GM19025 (cell line): ENCODE results near the gene SEMA4D.
A peak's percentile ranks its signal among the peaks of the same experiment; 100 is the strongest.

Source experiments
- ATAC-seq: cut with Tn5 transposase; IDR thresholded peaks from one replicate; pipeline ENCODE4 v1.9.1; 2021; ENCODE audit warnings: mild to moderate bottlenecking, low read depth, moderate library complexity; ENCODE audit not compliant: unreplicated experiment

The SEMA4D gene

DNA sequence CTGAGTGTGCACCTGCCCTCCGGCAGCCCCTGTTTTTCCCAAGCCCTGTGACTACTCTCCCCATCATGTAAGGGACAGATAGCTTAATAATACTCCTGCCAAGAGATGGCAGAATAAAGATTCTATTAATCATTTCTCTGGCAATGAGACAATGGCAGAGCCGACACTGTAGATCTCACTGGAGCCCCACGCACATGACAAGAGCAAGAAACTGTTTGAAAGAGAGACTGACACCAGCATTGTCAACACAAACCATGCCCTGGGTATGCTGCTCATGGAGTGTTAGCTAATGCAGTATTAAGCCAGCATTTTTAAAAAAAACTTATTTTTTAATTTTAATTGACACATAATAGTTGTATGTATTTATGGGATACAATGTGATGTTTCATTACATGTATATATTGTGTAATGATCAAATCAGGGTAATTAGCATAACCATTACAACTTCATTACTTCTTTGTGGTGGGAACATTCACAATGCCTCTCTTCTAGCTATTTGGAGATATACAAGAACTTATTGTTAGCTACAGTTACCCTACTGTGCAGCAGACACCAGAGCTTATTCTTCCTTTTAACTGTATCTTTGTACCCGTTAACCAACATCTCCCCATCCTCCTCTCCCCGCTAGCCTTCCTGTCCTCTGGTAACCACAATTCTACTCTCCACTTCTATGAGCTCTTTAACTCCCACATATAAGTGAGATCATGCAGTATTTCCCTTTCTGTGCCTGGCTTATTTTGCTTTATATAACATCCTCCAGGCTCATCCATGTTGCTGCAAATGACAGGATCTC is 31.5 kb upstream of the SEMA4D start:
- no peak for ATAC-seq

DNA sequence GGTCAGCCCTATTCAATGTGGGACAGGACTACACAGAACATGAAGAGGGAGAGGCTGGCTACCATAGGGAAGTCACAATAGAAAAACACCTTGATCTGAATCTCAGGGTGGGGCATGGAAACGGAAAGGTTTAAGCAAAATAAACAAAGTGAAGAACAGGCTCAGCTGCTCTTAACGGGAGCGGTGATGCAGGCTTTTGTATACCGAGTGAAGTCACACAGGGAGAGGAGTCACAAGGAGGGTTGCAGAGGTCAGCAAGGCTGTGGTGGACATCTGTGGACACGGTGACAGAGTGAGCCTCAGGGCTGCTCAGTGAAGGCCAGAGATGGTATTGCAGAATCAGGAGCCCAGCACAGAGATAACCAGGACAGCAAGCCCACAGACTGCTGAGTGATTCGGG is 30.6 kb upstream of the SEMA4D start:
- ATAC-seq, result no peak

DNA sequence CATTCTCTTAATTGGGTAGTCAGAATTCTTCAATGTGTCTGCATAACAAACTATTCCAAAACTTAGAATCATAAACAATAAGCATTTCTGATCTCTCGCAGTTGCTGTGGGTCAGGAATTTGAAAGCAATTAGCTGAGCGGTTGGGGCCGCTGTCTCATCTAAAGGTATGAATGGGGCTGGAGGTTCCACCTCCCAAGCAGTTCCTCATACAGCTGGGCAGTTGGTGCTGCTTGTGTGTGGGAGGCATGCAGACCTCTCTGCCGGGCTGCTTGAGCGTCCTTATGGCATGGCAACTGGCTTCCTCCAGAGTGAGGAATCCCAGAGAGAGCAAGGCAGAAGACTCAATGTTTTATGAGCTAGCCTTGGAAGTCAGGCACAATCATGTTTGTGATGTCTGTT is 30.2 kb upstream of the SEMA4D start:
- ATAC-seq, result no peak

DNA sequence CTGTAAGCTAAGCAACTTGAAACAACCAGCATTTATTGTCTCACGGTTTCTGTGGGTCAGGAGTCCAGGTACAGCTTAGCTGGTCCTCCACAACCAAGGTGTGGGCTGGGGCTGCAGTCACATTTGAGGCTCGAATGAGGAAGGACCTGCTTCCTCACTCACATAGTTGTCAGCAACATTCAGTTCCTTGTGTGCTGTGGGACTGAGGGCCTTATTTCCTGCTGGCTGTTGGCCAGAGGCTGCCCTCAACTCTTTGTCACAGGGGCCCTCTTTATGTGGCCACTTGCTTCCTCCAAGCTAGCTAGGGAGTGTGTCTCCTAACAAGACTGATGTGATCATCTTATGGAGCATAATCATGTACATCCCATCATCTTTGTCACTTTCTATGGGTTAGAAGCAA is 29.2 kb upstream of the SEMA4D start:
- no peak for ATAC-seq

DNA sequence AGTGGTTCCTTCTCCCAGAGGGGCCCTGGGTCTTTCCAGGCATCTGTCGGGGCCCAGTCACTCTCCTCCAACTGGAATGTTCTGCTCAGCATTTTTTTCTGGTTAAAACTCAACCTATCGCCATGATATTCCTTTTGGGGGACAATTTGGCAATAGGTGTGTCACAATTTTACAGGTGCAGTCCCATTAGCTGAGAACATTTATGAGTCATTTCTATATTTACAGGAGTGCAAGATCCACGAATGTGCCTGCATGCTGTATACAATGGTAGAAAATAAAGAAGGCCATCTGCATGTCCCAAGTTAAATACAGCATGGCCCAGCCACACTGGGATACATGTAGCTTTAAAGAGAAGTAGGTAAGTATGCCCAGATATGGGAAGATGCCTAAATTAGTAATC is 28.8 kb upstream of the SEMA4D start:
- no peak for ATAC-seq

DNA sequence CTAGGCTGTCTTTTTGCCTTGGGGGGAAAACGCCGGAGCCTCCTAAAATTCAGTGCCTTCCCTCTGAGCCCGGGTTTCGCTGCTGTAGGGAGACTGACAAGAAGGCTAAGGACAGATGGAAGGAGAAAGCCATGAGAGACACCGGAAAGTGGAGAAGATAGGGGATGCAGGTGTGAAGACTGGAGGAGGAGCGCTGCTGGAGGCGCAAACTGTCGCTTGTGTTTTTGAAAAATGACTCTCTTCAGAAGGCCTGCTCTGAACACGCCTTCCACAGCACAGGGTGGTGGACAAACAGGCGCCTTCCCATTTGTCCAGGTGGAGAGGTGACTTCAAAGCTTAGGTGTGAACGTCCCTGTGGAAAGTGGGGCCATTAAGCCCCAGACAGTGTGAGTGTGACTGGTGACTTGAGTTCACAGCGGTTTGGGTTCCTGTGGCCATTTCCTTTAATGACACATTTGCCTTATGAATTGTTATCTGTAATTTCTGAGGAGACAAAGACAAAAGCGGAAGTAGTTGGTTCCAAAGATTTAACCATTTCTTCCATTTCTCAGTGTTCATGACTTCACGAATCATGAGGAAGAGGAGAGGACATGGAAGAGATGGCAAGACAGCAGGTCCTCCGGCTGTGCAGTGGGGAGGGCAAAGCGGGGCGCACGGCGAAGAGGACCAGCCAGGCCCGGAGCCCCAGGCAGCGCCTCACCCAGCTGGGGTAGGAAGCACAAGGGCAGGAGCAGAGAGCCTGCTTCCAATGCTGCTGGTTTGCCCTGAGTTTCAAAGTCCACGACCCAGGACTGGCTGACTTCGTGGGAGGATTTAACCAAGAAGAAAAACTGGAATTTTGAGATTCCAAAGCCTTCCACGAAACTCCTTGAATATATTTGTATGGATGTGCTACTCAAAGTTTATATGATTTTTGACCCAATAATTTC is 27.8 kb upstream of the SEMA4D start:
- ATAC-seq, result no peak

DNA sequence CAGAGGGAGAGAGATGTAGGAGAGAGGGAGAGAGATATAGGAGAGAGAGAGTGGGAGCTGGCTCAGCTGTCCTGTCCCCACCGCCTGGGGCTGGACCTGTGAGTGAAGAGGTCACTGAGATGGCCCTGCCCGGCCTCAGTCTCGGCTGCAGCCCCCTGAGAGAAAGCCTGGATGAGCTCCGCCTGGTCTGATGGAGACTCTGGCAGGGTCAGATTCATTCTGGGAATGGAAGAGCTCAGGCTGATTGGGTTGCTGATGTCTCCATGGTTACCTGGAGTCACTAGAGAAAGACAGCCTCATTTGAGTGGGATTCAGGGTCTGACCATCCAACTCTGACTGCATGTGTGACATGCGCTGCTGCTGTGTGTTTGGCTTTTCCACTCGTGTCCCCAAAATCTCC is 27.1 kb upstream of the SEMA4D start:
- no peak for ATAC-seq

DNA sequence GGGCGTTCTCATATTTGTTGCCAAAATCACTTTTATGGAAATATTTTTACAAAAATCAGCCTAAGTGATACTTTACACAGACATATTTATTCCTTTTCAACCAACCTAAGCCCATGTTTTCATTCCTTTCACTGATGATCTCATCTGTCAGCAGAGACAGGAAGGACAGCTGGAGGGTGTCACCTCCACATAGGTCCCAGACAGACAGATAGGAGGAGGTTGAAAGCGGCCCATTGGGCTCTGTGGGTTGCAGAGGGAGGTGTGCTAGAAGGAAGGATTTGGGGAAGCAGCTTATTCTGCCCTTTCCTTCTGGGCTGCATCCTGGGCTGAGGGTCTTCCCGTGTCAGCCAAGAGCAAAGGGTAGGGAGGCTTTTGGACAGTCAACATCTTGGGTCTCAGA is 26.0 kb upstream of the SEMA4D start:
- no peak for ATAC-seq

DNA sequence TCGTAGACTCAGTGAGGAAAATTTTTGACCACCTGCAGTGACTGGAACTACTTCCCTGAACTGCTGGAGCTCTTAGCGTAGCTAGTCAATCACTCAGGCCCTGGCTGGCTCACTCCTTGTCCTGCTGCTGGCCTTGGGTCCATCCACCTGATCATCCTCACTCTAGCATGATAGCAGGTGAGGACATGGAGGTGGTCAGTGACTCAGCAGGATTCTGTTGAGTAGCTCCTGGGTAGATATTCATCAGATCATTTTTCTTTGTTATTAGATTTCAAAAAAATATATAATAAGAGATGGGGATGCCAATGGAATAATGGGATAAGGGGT is 25.0 kb upstream of the SEMA4D start:
- no peak for ATAC-seq

DNA sequence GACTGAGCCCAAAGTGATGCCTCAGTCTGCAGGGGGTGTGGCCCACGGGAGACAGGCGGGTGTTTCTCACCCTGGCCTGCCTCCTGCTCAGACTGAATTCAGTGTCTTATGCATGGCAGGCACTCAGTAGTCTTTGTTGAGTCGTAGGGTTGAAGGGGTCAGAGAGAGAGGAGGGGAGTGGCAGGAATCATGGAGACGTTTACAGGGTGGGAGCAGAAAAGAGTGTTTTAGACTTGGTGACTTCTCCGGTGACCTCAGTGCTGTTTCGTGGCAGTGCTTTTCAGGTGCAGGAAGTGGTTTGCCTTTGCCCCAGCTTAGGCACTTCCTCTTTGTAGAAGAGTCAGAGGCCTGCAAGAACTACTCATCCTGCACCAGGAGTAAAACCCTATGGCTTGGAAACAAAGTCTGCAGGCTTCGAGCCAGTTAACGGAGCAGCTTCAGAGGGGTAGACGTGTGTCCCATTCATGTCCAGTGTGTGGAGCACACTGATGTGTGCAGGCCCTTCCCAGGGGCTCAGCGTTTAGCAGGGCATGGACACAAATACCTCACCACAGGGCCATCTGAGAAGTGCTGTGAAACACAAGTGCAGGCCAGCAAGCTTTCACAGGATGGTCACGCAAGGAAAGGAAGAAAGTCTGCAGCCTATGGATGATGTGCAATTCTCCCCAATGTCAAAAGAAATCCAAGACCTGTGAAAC is 24.5 kb upstream of the SEMA4D start:
- peak; percentile 87 for ATAC-seq

DNA sequence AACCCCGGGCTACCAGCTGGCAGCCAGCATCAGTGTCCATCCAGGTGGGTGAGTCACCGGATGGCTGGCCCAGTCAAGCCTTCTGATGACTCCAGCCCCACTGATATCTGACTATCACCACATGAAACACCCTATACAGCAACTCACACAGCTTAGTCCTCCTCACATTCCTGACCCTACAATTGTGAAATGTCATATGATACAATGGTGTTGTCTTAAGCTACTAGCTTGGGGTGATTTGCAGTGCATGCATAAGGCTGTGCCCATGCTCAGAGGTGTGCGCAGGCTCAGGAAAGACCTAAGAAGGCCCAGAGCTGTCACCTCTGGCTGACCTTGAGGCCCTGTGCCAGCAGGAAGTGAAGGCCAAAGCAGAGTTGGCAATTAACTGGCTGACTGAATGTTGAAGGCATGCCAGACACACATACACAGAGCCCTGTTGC is 21.5 kb upstream of the SEMA4D start:
- no peak for ATAC-seq

DNA sequence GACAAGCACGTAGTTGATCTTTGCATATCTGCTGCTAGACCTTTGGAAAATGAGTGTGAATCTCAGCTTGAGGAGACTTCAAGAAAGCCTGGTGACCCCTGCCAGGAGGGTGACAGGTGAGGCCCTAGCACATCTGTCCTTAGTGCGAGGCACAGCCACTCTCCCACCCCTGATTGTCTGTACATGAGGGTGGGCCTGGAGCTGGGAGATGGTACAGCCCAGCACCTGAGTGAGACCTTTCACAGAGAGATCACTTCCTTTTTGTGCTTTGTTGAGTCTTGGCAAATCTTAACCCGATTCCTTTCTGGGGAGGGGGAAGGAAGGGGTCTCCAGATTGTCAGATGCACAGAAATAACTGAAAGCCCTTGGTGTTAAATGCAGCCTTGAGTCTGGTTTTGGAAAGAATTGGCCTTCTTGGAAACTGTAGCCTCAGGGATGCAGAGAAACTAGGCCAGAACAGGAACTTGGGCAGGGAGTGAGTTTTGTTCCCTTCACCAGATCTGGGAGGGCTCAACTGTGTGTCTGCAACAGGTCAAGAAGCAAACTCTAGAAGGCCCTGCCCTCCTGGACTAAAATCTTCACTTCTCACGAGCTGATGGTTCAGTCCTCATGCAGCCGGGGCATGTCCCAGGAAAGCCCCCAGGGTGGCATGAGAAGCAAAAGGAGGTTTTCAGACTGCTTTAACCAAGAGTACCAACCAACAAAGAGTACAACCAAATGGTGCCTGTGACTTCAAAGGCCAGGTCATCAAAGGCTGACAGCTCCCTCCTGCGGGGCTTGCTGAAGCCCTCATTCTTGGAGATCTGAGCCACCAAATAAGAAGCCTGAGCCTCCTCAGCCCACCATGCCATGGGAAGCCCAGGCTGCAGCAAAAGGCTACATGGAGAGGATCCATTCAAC is 20.8 kb upstream of the SEMA4D start:
- no peak for ATAC-seq

DNA sequence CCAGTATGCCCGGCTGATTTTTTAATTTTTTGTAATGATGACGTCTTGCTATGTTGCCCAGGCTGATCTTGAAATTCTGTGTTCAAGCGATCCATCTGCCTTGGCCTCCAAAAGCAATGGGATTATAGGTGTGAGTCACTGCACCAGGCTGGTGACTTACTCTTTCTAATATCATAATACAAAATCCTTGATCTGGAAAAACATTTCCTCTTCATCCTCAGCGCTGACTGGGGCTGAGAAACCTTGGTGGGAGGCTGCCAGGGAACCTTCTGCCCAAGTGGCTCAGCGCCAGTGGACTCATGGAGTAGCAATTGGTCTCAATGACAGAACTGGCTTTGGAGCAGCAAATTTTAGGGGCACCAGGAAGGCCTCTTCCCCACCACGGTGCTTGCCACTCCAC is 17.5 kb upstream of the SEMA4D start:
- no peak for ATAC-seq

DNA sequence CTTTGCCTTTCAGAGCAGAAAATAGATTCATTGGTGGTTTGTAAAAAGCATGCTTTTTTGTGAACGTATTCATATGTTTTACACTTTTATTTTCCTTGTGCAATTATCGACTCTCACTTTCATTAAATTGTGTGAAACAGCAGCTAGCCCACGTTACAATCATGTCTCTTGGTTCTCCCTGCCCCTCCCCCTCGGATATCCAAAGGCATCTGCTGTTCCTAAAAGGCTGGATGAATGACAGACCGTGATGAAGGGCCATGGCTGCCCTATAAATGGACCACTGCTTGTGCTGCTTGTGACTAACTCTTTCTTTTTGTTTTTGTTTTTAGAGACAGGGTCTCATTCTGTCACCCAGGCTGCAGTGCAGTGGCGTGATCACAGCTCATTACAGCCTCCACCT is 17.0 kb upstream of the SEMA4D start:
- no peak for ATAC-seq

DNA sequence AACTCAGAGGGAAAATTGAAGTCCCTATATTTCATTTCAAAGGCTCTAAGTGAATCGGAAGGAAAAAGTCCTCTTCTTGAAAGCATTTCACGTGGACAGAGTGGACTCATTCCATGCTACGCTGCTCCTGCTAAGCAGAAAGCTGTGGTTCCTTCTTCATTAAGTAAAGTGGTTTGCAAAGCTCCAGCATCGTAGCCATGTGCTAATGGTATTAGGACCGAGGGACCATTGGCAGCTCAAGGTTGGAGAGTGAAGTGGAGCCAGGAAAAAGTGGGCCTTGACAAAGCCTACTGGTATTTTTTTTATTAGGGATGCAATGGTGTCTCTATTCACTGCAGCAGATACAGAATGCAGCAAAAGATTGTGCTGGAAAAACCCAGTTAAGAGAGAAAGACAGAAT is 16.4 kb upstream of the SEMA4D start:
- no peak for ATAC-seq

DNA sequence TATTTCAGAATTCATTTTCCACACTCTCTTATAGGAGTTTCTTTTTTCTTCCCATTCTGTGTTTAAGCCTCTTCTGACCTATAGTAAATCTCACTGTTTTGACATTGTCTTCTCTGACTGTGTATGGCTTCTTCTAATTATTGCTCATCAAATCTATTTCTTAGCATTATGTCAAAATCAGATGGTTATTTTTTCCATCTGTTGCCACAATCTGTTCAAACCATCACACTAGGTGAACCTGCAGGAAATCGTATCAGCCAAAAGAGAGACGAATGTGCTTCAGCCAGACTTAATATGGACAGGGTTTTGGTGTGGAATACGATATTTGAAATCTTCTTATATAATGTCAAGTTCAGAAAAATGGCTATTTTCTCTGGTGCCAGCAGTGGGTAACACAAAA is 15.9 kb upstream of the SEMA4D start:
- ATAC-seq, result no peak

DNA sequence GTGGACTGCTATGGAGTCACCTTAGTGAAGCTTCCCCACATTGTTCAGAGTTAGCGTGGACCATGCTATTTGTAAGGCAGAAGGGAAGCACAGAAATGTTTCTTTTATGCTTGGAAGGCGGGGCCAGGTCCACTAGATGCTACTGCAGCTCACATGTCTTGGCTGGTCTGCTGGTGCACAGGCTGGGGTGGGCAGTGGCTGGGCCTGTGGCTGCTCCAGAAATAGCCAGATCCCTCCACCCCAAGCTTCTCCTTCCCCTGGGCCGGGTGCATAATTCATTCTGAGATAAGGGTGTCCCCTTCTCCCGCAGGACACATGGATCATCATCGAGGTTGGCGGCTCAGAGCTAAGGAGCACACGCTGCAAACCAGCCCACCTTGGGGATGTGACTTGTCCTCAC is 14.5 kb upstream of the SEMA4D start:
- no peak for ATAC-seq

DNA sequence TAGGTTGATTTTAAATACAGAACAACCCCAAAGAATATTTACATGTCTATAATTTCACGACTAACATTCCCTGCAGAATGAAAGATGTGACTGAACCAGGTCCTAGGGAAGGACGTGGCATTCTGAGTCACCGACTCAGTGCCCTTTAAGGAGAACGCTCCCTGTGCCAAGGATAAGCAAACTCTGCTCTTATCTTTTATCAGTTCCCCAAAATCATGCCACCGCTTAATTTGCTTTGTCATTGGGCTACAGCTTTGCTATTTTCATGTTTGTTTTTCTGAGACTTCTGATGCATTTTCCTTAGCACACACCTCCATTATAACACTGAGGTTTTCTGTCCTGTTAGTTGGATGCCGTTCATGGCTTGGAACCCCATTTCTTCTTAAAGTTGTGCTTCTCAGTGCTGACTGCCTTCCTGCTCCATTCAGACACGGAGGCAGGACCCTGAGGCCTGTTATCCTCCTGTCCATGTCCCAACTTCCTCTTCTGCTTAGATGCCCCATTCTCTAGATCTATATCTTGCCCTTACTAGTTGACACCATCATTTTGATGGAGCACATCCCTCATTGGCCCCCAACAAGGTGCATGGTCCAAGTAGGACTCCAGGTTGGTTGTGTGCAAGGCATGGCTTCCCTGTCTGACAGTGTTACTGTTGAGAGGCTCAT is 11.2 kb upstream of the SEMA4D start:
- no peak for ATAC-seq

DNA sequence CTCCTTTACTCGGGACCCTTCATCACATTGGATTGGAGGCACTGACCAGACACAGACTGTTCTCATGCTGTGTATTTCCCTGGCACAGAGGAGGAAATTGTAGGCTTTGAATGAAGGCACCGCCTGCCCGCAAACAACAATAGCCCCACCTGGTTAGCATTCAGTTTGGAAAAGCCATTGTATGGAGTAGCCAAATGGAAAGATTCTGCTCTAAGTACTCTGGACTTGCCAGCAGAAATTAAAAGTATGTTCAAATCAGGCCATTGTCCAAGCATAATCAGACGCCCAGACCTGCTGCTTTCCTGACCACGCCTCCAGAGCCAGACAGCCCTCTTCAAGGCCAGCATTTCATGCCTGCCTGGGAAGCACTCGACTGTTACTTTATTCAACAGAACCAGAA is 8.0 kb upstream of the SEMA4D start:
- ATAC-seq, result no peak

DNA sequence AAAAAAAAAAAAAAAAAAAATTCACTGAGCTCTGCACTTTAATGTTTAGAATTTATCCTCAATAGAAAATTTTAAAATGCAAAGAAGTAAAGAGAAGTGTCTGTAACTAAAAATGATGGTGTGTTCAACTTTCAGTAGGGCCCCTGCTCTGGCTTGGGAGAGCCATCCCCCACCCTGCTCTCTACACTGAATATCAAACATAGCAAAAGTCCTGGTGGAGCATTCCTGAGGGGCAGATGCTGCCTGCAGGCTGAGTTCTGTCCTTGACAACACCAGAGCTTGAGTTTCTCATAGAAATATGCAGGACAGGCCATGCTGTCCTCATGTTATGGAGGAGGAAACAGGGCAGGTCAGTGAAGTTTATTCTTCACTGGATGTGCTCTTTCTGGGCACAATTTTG is 7.1 kb upstream of the SEMA4D start:
- no peak for ATAC-seq
